H1 (cell line): ENCODE measurements around the gene SEL1L2. TPM values are rescaled to one million over a fixed set of nuclear protein-coding genes. Genes with fewer than 3 reads are reported as not detected.

Source experiments
- KDM1A ChIP-seq: fragments of 200-600, 300-600 bp; sonication (generic); IDR thresholded peaks from 2 replicates; pipeline ENCODE4 v1.7.1; 2016; ENCODE audit warnings: mild to moderate bottlenecking, low read length, borderline replicate concordance
- KDM5A ChIP-seq: fragments of 200-600 bp; IDR thresholded peaks from 2 replicates; pipeline ENCODE4 v1.7.1; 2012; ENCODE audit warnings: mild to moderate bottlenecking, low read length, inconsistent platforms, mixed read lengths
- SIX5 ChIP-seq: IDR thresholded peaks from 2 replicates; pipeline ENCODE4 v1.6.1; 2011; ENCODE audit warnings: mild to moderate bottlenecking, low read depth, low read length
- polyA plus RNA-seq, 7 experiments: library from polyadenylated mRNA; depleted of rRNA in 3 of 7; stranded (reverse) in 5 of 7; unstranded in 2 of 7; fragments of >200 nt in 5 of 7; fragments of 200-250 nt in 2 of 7; gene quantifications; 1 replicate in 5 of 7; 2 replicates in 1 of 7; 4 replicates in 1 of 7; pipeline versions ENCODE4 v1.2.1 to v1.2.3, GENCODE V29; 2011 to 2013; ENCODE audit warnings: missing spikeins in 2 of 7, mixed read lengths in 2 of 7
- total RNA-seq: library from RNA; stranded (reverse); fragmentation: NEBNext Ultra II Directional; extraction: Animal tissue kit (Norgen Biotek cat#: 25700); gene quantifications from 2 replicates; pipeline ENCODE4 v1.2.1, GENCODE V29; 2021
- TF ChIP-seq, protein P1 (sequence below): fragments of 300-600 bp; sonication (generic); IDR thresholded peaks from 2 replicates; pipeline ENCODE4 v1.7.1; 2012; ENCODE audit warnings: low read length, moderate library complexity, mild to moderate bottlenecking, inconsistent platforms; ENCODE audit not compliant: insufficient replicate concordance

The SEL1L2 gene
- total and polyA plus RNA-seq, 2 of the 8 experiments (the other 6 are each of a cell fraction or from before 2014, with no cell fraction given) = not detected

DNA sequence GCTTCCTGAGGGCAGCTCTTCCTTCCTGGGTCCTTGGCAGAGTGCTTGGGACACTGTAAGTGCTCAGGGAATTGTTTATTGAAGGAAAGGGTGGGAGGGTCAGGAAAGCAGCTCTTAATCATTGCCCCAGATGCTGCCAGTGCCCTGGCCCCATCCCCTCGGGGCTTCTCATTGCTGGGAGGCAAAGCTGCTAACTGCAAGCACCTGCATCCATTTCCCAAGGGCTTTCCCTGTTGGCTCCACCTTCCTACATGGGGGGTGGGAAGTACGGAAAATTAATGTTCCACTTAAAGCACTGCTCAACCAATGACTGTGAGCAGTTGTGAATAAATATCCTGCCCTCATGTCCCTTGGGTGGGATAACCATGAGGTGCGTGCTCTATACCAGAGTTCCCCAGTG is 149.2 kb downstream of the SEL1L2 start (continued):
- TF ChIP-seq, protein P1, sequence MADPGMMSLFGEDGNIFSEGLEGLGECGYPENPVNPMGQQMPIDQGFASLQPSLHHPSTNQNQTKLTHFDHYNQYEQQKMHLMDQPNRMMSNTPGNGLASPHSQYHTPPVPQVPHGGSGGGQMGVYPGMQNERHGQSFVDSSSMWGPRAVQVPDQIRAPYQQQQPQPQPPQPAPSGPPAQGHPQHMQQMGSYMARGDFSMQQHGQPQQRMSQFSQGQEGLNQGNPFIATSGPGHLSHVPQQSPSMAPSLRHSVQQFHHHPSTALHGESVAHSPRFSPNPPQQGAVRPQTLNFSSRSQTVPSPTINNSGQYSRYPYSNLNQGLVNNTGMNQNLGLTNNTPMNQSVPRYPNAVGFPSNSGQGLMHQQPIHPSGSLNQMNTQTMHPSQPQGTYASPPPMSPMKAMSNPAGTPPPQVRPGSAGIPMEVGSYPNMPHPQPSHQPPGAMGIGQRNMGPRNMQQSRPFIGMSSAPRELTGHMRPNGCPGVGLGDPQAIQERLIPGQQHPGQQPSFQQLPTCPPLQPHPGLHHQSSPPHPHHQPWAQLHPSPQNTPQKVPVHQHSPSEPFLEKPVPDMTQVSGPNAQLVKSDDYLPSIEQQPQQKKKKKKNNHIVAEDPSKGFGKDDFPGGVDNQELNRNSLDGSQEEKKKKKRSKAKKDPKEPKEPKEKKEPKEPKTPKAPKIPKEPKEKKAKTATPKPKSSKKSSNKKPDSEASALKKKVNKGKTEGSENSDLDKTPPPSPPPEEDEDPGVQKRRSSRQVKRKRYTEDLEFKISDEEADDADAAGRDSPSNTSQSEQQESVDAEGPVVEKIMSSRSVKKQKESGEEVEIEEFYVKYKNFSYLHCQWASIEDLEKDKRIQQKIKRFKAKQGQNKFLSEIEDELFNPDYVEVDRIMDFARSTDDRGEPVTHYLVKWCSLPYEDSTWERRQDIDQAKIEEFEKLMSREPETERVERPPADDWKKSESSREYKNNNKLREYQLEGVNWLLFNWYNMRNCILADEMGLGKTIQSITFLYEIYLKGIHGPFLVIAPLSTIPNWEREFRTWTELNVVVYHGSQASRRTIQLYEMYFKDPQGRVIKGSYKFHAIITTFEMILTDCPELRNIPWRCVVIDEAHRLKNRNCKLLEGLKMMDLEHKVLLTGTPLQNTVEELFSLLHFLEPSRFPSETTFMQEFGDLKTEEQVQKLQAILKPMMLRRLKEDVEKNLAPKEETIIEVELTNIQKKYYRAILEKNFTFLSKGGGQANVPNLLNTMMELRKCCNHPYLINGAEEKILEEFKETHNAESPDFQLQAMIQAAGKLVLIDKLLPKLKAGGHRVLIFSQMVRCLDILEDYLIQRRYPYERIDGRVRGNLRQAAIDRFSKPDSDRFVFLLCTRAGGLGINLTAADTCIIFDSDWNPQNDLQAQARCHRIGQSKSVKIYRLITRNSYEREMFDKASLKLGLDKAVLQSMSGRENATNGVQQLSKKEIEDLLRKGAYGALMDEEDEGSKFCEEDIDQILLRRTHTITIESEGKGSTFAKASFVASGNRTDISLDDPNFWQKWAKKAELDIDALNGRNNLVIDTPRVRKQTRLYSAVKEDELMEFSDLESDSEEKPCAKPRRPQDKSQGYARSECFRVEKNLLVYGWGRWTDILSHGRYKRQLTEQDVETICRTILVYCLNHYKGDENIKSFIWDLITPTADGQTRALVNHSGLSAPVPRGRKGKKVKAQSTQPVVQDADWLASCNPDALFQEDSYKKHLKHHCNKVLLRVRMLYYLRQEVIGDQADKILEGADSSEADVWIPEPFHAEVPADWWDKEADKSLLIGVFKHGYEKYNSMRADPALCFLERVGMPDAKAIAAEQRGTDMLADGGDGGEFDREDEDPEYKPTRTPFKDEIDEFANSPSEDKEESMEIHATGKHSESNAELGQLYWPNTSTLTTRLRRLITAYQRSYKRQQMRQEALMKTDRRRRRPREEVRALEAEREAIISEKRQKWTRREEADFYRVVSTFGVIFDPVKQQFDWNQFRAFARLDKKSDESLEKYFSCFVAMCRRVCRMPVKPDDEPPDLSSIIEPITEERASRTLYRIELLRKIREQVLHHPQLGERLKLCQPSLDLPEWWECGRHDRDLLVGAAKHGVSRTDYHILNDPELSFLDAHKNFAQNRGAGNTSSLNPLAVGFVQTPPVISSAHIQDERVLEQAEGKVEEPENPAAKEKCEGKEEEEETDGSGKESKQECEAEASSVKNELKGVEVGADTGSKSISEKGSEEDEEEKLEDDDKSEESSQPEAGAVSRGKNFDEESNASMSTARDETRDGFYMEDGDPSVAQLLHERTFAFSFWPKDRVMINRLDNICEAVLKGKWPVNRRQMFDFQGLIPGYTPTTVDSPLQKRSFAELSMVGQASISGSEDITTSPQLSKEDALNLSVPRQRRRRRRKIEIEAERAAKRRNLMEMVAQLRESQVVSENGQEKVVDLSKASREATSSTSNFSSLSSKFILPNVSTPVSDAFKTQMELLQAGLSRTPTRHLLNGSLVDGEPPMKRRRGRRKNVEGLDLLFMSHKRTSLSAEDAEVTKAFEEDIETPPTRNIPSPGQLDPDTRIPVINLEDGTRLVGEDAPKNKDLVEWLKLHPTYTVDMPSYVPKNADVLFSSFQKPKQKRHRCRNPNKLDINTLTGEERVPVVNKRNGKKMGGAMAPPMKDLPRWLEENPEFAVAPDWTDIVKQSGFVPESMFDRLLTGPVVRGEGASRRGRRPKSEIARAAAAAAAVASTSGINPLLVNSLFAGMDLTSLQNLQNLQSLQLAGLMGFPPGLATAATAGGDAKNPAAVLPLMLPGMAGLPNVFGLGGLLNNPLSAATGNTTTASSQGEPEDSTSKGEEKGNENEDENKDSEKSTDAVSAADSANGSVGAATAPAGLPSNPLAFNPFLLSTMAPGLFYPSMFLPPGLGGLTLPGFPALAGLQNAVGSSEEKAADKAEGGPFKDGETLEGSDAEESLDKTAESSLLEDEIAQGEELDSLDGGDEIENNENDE = no peak
- TF ChIP-seq SIX5 = no peak
- TF ChIP-seq KDM1A = no peak
- TF ChIP-seq KDM5A = no peak
